PC-9 (cell line): ENCODE results near the gene SPATA16. TPM values are rescaled to one million over a fixed set of nuclear protein-coding genes. Genes with fewer than 3 reads are reported as not detected.

Experiments used
- BruUV-seq: library from RNA; stranded (reverse); fragments of 400-500 nt; replicated peaks from 2 replicates; lab custom pipeline; 2021; lab: Mats Ljungman, UMichigan
- CTCF ChIA-PET: fragments of 300-600 bp; sonication (Branson Sonifier 250); formaldehyde crosslinking; loops from one replicate; lab custom pipeline; 2022; ENCODE audit warnings: antibody characterized with exemption; lab: Charles Lee
- POLR2A ChIA-PET: fragments of 300-600 bp; sonication (Branson Sonifier 250); formaldehyde crosslinking; loops from one replicate; lab custom pipeline; 2022; ENCODE audit warnings: antibody characterized with exemption; ENCODE audit not compliant: unreplicated experiment; lab: Charles Lee
- DNase-seq, 2 experiments: peaks; one replicate each; pipeline versions ENCODE4 v3.0.0 to v3.0.0-alpha.2; 2015 to 2022; ENCODE audit warnings: mixed read lengths in 1 of 2
- H2AFZ ChIP-seq: fragments of 200-600 bp; sonication (generic); 2 replicates; pipeline ENCODE4 v1.8.1; 2017; ENCODE audit warnings: antibody characterized with exemption
- H3F3A ChIP-seq: fragments of 200-600 bp; sonication (generic); 2 replicates; pipeline ENCODE4 v1.8.1; 2017; ENCODE audit warnings: antibody characterized with exemption, mild to moderate bottlenecking, low read depth; ENCODE audit not compliant: insufficient read depth
- H3K27ac ChIP-seq: fragments of 200-600 bp; sonication (generic); 2 replicates; pipeline ENCODE4 v1.6.1; 2016; ENCODE audit warnings: mixed run types
- H3K27me3 ChIP-seq: fragments of 200-600 bp; sonication (generic); 2 replicates; pipeline ENCODE4 v1.6.1; 2016; ENCODE audit warnings: low read depth, mixed run types; ENCODE audit not compliant: insufficient read depth
- H3K36me3 ChIP-seq: fragments of 200-600 bp; sonication (generic); 2 replicates; pipeline ENCODE4 v1.6.1; 2016; ENCODE audit warnings: low read depth, mixed run types
- H3K4me1 ChIP-seq: fragments of 200-600 bp; sonication (generic); replicated peaks from 2 replicates; pipeline ENCODE4 v1.6.1; 2016; ENCODE audit warnings: mixed run types; ENCODE audit not compliant: insufficient read depth
- H3K4me2 ChIP-seq: fragments of 200-600 bp; sonication (generic); 2 replicates; pipeline ENCODE4 v1.6.1; 2017; ENCODE audit warnings: mixed run types
- H3K4me3 ChIP-seq: fragments of 200-600 bp; sonication (generic); 2 replicates; pipeline ENCODE4 v1.6.1; 2016; ENCODE audit warnings: mixed run types
- H3K79me2 ChIP-seq: fragments of 200-600 bp; sonication (generic); 2 replicates; pipeline ENCODE4 v1.6.1; 2017; ENCODE audit warnings: low read depth, mixed run types
- H3K9me2 ChIP-seq: fragments of 200-600 bp; sonication (generic); 2 replicates; pipeline ENCODE4 v1.8.1; 2017; ENCODE audit warnings: mild to moderate bottlenecking; ENCODE audit not compliant: insufficient read depth
- H3K9me3 ChIP-seq: fragments of 200-600 bp; sonication (generic); 2 replicates; pipeline ENCODE4 v1.8.1; 2016; ENCODE audit warnings: low read depth; ENCODE audit not compliant: insufficient read depth
- H4K20me1 ChIP-seq: fragments of 200-600 bp; sonication (generic); 2 replicates; pipeline ENCODE4 v1.8.1; 2017; ENCODE audit not compliant: insufficient read depth
- CTCF ChIP-seq: fragments of 200-600 bp; sonication (generic); conservative IDR thresholded peaks from 2 replicates; pipeline ENCODE4 v1.6.1; 2017; ENCODE audit warnings: mixed run types, antibody characterized with exemption, mild to moderate bottlenecking, moderate library complexity
- EZH2 ChIP-seq: fragments of 200-600 bp; sonication (generic); IDR thresholded peaks from 2 replicates; pipeline ENCODE4 v1.8.0; 2017; ENCODE audit warnings: antibody characterized with exemption, low read depth
- intact Hi-C: fragments of 100-400 bp; cut with micrococcal nuclease; formaldehyde crosslinking; loops from one replicate; pipeline ENCODE4 v1.10.0; 2022; ENCODE audit not compliant: unreplicated experiment
- total RNA-seq: library from RNA; stranded (reverse); gene quantifications from 2 replicates; pipeline ENCODE4 v1.2.3, GENCODE V29; 2021

The SPATA16 gene
- total RNA-seq, 1 experiment from 2014 or later: not detected

- ChIA-PET POLR2A (no interaction called here), CTCF (no interaction called here)
- Histone ChIP-seq H2AFZ (no peak overlapping the region), H4K20me1 (no peaks in the 10 kb centered on the region), H3F3A (no peaks in the 10 kb centered on the region), H3K4me3 (no peak overlapping the region), H3K79me2 (no peaks in the 10 kb centered on the region), H3K27me3 (no peaks in the 10 kb centered on the region), H3K4me1 (no peaks in the 10 kb centered on the region), H3K9me2 (no peaks in the 10 kb centered on the region), H3K4me2 (no peak overlapping the region), H3K9me3 (no peaks in the 10 kb centered on the region), H3K36me3 (no peaks in the 10 kb centered on the region), H3K27ac (no peak overlapping the region)
- no TSS peak for BruUV-seq
- no peak for TF ChIP-seq CTCF
- no peak for TF ChIP-seq EZH2
- intact Hi-C loops: no loop called here
- no peak for DNase-seq
These were observed 189.5 kb downstream of the SPATA16 start for GRCh38 chr3:172951511-172951910.

GRCh38 chr3:172946061-172946460, 195.0 kb downstream of the SPATA16 start:
- no peak overlapping the region for H3K4me2 ChIP-seq
- ChIA-PET POLR2A (interaction anchor here (0.6 kb wide), 1 partner anchor 23 kb away, joined by 4 read pairs; no protein-coding TSS in a partner anchor), CTCF (no interaction called here)
- DNase-seq: no peak
- H3K9me3 ChIP-seq: no peaks in the 10 kb centered on the region
- H3K4me1 ChIP-seq: no peaks in the 10 kb centered on the region
- no peaks in the 10 kb centered on the region; the same call in 1 of the 2 replicates for H3K9me2 ChIP-seq
- TF ChIP-seq CTCF (no peak), EZH2 (no peak)
- H3F3A ChIP-seq: no peaks in the 10 kb centered on the region
- no peak overlapping the region for H3K4me3 ChIP-seq
- H3K27me3 ChIP-seq: no peaks in the 10 kb centered on the region
- no peaks in the 10 kb centered on the region for H4K20me1 ChIP-seq
- BruUV-seq: no TSS peak
- H3K36me3 ChIP-seq: no peaks in the 10 kb centered on the region
- intact Hi-C loops: no loop called here
- H2AFZ ChIP-seq: no peak overlapping the region
- H3K27ac ChIP-seq: no peak overlapping the region
- H3K79me2 ChIP-seq: no peaks in the 10 kb centered on the region

- CTCF ChIA-PET: no interaction called here
- H3F3A ChIP-seq: no peaks in the 10 kb centered on the region
- no peaks in the 10 kb centered on the region for H3K36me3 ChIP-seq
- H3K79me2 ChIP-seq: no peaks in the 10 kb centered on the region
- no peak overlapping the region for H3K27ac ChIP-seq
- H2AFZ ChIP-seq: no peak overlapping the region
- H3K4me1 ChIP-seq: no peaks in the 10 kb centered on the region
- intact Hi-C loops: no loop called here
- DNase-seq: no peak
- H3K4me2 ChIP-seq: no peak overlapping the region
- H3K4me3 ChIP-seq: no peak overlapping the region
- H3K27me3 ChIP-seq: no peaks in the 10 kb centered on the region
- BruUV-seq: no TSS peak
- TF ChIP-seq EZH2: no peak
- no peak for TF ChIP-seq CTCF
- POLR2A ChIA-PET: no interaction called here
- no peaks in the 10 kb centered on the region for H3K9me3 ChIP-seq
- no peaks in the 10 kb centered on the region; the same call in 1 of the 2 replicates for H3K9me2 ChIP-seq
- no peaks in the 10 kb centered on the region for H4K20me1 ChIP-seq
These were observed 201.3 kb downstream of the SPATA16 start for GRCh38 chr3:172939651-172940293.
